NCI-H460 (cell line): ENCODE measurements around the gene ECI2. TPM values are rescaled to one million over a fixed set of nuclear protein-coding genes. Genes with fewer than 3 reads are reported as not detected.
A peak's percentile ranks its signal among the peaks of the same experiment; 100 is the strongest.

Source experiments
- DNase-seq: peaks from one replicate; pipeline ENCODE4 v3.0.0-alpha.2; 2016; ENCODE audit warnings: low read depth; ENCODE audit errors: extremely low read depth
- polyA plus RNA-seq: library from polyadenylated mRNA; depleted of rRNA; stranded (reverse); fragments of >200 nt; gene quantifications from 2 replicates; pipeline ENCODE4 v1.2.3, GENCODE V29; 2014; cell fraction: nucleus; rRNA removed
- total RNA-seq: library from RNA; depleted of rRNA; stranded (reverse); fragments of >200 nt; shearing (Covaris generic); gene quantifications from 2 replicates; pipeline ENCODE4 v1.2.3, GENCODE V29; 2014; rRNA removed

Gene ECI2
- total RNA-seq = 57.4 and 58.8 TPM in 2 replicates
- 48.5 and 69.8 TPM in 2 replicates for polyA plus RNA-seq

- peak; percentile 38 for DNase-seq
These were observed at the start of gene ECI2 for GRCh38 chr6:4134841-4135664. Gene ECI2 (minus strand): TSS chr6:4135575. CDS start chr6:4135560, 15 bp downstream.

- no peak for DNase-seq
These were observed 45.4 kb upstream of the ECI2 start for GRCh38 chr6:4180652-4181255.

- DNase-seq = no peak
These were observed 44.7 kb upstream of the ECI2 start for GRCh38 chr6:4179960-4180651.

GRCh38 chr6:4178737-4179333 lies 43.5 kb upstream of the ECI2 start:
- DNase-seq = no peak

GRCh38 chr6:4176907-4177306 lies 41.5 kb upstream of the ECI2 start:
- DNase-seq = no peak

- no peak for DNase-seq
These were observed 38.7 kb upstream of the ECI2 start for GRCh38 chr6:4174042-4174441.

GRCh38 chr6:4172368-4172767 lies 37.0 kb upstream of the ECI2 start:
- DNase-seq = no peak

- no peak for DNase-seq
These were observed 34.9 kb upstream of the ECI2 start for GRCh38 chr6:4170297-4170696.

- no peak for DNase-seq
These were observed 33.8 kb upstream of the ECI2 start for GRCh38 chr6:4169028-4169789.

GRCh38 chr6:4167833-4168232 lies 32.5 kb upstream of the ECI2 start:
- no peak for DNase-seq

- DNase-seq = no peak
These were observed 31.7 kb upstream of the ECI2 start for GRCh38 chr6:4167123-4167522.

- no peak for DNase-seq
These were observed 29.1 kb upstream of the ECI2 start for GRCh38 chr6:4164456-4164855.

GRCh38 chr6:4164117-4164442 lies 28.7 kb upstream of the ECI2 start:
- no peak for DNase-seq

GRCh38 chr6:4163408-4164116 lies 28.2 kb upstream of the ECI2 start:
- no peak for DNase-seq

- no peak for DNase-seq
These were observed 27.0 kb upstream of the ECI2 start for GRCh38 chr6:4162370-4162769.

GRCh38 chr6:4159491-4159890 lies 24.1 kb upstream of the ECI2 start:
- DNase-seq = no peak

GRCh38 chr6:4157506-4157905 lies 22.1 kb upstream of the ECI2 start:
- no peak for DNase-seq

GRCh38 chr6:4155848-4156466 lies 20.6 kb upstream of the ECI2 start:
- peak; percentile 78 for DNase-seq

GRCh38 chr6:4153514-4153985 lies 18.2 kb upstream of the ECI2 start:
- no peak for DNase-seq
